ENCODE data around the gene CLEC4F. TPM values are rescaled to one million over a fixed set of nuclear protein-coding genes. Genes with fewer than 3 reads are reported as not detected.

CLEC4F gene
- total and polyA plus RNA-seq, 2 of the 13 experiments (the other 11 are each of a cell fraction or from before 2014, with no cell fraction given) = 0.12 to 0.13 TPM

DNA sequence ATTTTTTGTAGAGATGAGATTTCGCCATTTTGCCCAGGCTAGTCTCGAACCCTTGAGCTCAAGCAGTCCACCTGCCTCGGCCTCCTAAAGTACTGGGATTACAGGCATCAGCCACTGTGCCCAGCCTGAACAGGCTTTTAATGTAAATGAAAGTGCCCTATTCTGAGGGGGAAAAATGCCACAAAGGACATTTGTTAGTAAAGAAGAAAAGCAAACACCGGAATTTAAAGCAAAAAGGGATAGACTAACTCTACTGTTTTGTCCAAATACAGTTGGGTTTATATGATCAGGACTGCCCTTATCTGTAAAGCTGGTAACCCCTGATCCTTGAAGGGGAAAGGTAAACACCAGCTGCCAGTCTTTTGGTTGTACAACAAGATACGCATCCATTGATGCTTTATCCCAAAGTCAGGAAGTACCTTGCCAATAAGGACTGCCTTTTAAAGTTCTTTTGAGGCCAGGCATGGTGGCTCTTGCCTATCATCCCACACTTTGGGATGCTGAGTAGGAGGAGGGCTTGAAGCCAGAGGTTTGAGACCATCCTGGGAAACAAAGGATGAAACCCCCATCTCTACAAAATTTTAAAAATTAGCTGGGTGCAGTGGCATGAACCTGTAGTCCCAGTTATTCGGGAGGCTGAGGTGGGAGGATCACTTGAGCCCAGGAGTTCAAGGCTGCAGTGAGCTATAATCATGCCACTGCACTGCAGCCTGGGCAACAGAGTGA is 13.1 kb downstream of the CLEC4F start (continued):
- TF ChIP-seq, protein P1, sequence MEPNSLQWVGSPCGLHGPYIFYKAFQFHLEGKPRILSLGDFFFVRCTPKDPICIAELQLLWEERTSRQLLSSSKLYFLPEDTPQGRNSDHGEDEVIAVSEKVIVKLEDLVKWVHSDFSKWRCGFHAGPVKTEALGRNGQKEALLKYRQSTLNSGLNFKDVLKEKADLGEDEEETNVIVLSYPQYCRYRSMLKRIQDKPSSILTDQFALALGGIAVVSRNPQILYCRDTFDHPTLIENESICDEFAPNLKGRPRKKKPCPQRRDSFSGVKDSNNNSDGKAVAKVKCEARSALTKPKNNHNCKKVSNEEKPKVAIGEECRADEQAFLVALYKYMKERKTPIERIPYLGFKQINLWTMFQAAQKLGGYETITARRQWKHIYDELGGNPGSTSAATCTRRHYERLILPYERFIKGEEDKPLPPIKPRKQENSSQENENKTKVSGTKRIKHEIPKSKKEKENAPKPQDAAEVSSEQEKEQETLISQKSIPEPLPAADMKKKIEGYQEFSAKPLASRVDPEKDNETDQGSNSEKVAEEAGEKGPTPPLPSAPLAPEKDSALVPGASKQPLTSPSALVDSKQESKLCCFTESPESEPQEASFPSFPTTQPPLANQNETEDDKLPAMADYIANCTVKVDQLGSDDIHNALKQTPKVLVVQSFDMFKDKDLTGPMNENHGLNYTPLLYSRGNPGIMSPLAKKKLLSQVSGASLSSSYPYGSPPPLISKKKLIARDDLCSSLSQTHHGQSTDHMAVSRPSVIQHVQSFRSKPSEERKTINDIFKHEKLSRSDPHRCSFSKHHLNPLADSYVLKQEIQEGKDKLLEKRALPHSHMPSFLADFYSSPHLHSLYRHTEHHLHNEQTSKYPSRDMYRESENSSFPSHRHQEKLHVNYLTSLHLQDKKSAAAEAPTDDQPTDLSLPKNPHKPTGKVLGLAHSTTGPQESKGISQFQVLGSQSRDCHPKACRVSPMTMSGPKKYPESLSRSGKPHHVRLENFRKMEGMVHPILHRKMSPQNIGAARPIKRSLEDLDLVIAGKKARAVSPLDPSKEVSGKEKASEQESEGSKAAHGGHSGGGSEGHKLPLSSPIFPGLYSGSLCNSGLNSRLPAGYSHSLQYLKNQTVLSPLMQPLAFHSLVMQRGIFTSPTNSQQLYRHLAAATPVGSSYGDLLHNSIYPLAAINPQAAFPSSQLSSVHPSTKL (CRISPR knock-in tag; IDR thresholded peaks at IDR 0.05) = peak; percentile 97
- TF ChIP-seq ZSCAN9 (CRISPR knock-in tag; IDR thresholded peaks at IDR 0.05; ENCODE audit: borderline replicate concordance) = peak; percentile 50; the same call in 1 of the 2 replicates
- peak; percentile 94 for TF ChIP-seq ZSCAN29 (CRISPR knock-in tag; conservative IDR thresholded peaks at IDR 0.05)
- TF ChIP-seq, protein P2, sequence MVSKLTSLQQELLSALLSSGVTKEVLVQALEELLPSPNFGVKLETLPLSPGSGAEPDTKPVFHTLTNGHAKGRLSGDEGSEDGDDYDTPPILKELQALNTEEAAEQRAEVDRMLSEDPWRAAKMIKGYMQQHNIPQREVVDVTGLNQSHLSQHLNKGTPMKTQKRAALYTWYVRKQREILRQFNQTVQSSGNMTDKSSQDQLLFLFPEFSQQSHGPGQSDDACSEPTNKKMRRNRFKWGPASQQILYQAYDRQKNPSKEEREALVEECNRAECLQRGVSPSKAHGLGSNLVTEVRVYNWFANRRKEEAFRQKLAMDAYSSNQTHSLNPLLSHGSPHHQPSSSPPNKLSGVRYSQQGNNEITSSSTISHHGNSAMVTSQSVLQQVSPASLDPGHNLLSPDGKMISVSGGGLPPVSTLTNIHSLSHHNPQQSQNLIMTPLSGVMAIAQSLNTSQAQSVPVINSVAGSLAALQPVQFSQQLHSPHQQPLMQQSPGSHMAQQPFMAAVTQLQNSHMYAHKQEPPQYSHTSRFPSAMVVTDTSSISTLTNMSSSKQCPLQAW (CRISPR knock-in tag; IDR thresholded peaks at IDR 0.05) = peak; percentile 90
- no peak for TF ChIP-seq KMT2B (CRISPR knock-in tag; IDR thresholded peaks at IDR 0.05)
- peak; percentile 93 for TF ChIP-seq SMAD3 (CRISPR knock-in tag; IDR thresholded peaks at IDR 0.05)
- TF ChIP-seq, protein P3, sequence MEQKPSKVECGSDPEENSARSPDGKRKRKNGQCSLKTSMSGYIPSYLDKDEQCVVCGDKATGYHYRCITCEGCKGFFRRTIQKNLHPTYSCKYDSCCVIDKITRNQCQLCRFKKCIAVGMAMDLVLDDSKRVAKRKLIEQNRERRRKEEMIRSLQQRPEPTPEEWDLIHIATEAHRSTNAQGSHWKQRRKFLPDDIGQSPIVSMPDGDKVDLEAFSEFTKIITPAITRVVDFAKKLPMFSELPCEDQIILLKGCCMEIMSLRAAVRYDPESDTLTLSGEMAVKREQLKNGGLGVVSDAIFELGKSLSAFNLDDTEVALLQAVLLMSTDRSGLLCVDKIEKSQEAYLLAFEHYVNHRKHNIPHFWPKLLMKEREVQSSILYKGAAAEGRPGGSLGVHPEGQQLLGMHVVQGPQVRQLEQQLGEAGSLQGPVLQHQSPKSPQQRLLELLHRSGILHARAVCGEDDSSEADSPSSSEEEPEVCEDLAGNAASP (CRISPR knock-in tag; IDR thresholded peaks at IDR 0.05; ENCODE audit: borderline replicate concordance) = peak; percentile 100
- TF ChIP-seq CBX2 (IDR thresholded peaks at IDR 0.05; ENCODE audit: low read depth, low read length) = no peak
- TF ChIP-seq CBX2 (CRISPR knock-in tag; IDR thresholded peaks at IDR 0.05; ENCODE audit: low read depth) = 0 out of 2 replicates have a peak, but pooled peaks have one; percentile 36
- peak; percentile 87 for TF ChIP-seq TGIF2 (CRISPR knock-in tag; IDR thresholded peaks at IDR 0.05)
- TF ChIP-seq RBFOX2 (IDR thresholded peaks at IDR 0.05; ENCODE audit: low read depth, low read length) = peak; percentile 52; the same call in 1 of the 2 replicates
- TF ChIP-seq, protein P4, sequence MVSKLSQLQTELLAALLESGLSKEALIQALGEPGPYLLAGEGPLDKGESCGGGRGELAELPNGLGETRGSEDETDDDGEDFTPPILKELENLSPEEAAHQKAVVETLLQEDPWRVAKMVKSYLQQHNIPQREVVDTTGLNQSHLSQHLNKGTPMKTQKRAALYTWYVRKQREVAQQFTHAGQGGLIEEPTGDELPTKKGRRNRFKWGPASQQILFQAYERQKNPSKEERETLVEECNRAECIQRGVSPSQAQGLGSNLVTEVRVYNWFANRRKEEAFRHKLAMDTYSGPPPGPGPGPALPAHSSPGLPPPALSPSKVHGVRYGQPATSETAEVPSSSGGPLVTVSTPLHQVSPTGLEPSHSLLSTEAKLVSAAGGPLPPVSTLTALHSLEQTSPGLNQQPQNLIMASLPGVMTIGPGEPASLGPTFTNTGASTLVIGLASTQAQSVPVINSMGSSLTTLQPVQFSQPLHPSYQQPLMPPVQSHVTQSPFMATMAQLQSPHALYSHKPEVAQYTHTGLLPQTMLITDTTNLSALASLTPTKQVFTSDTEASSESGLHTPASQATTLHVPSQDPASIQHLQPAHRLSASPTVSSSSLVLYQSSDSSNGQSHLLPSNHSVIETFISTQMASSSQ (IDR thresholded peaks at IDR 0.05; ENCODE audit: low read depth) = peak; percentile 74
- TF ChIP-seq, protein P4 (CRISPR knock-in tag; IDR thresholded peaks at IDR 0.05; ENCODE audit: borderline replicate concordance) = peak; percentile 94; the same call in 1 of the 2 replicates
- TF ChIP-seq MEIS2 (CRISPR knock-in tag; IDR thresholded peaks at IDR 0.05) = peak; percentile 89
- TF ChIP-seq ZNF746 (CRISPR knock-in tag; IDR thresholded peaks at IDR 0.05) = peak; percentile 84; the same call in 1 of the 2 replicates
- no peak for TF ChIP-seq REL (CRISPR knock-in tag; conservative IDR thresholded peaks at IDR 0.05)
- peak; percentile 97 for TF ChIP-seq TCF7 (IDR thresholded peaks at IDR 0.05; ENCODE audit: low read depth)

Measured in HepG2 (cell line).